ENCODE measurements around the gene PCDH1. TPM values are rescaled to one million over a fixed set of nuclear protein-coding genes. Genes with fewer than 3 reads are reported as not detected.
A peak's percentile ranks its signal among the peaks of the same experiment; 100 is the strongest.

The PCDH1 gene
- total and polyA plus RNA-seq, 12 donors = 3.7 to 16.8 (median 7.7) TPM

- TF ChIP-seq POLR2A (IDR thresholded peaks at IDR 0.05) (no peak), CTCF (IDR thresholded peaks at IDR 0.05) (peak; percentile 7 to 53 (median 40))
- 59 to 65% (median 61%) methylated on average over 7 to 9 of the region's 9 CpGs for WGBS, 4 donors
- Histone ChIP-seq H3K27ac (no peak overlapping the region), H3K4me3 (no peak overlapping the region), H3K9me3 (replicated peaks in 1 of 3) (no peaks in the 10 kb centered on the region), H3K36me3 (replicated peaks in 1 of 2) (no peaks in the 10 kb centered on the region), H3K27me3 (no peaks in the 10 kb centered on the region), H3K4me1 (replicated peaks in 1 of 2) (no peaks in the 10 kb centered on the region)
- peak in 6 of 7 donors; percentile 32 to 77 (median 46) for DNase-seq
- intact Hi-C loops (cut with DNase I) = loop anchor here in 1 of 2 donors (10.0 kb wide), 1 partner anchor 110 kb away; no protein-coding TSS in a partner anchor
Measured at GRCh38 chr5:141814064-141814964, 63.9 kb downstream of the PCDH1 start.

GRCh38 chr5:141812512-141812911 lies 65.7 kb downstream of the PCDH1 start:
- H3K4me1 ChIP-seq (replicated peaks in 1 of 2) = no peaks in the 10 kb centered on the region
- no peak overlapping the region for H3K27ac ChIP-seq
- TF ChIP-seq POLR2A (IDR thresholded peaks at IDR 0.05) = no peak
- no peak for TF ChIP-seq CTCF (IDR thresholded peaks at IDR 0.05)
- intact Hi-C loops (cut with DNase I) = loop anchor here in 1 of 2 donors (10.0 kb wide), 1 partner anchor 108 kb away; no protein-coding TSS in a partner anchor
- H3K36me3 ChIP-seq (replicated peaks in 1 of 2) = no peaks in the 10 kb centered on the region
- no peaks in the 10 kb centered on the region for H3K27me3 ChIP-seq
- H3K4me3 ChIP-seq = no peak overlapping the region
- no peaks in the 10 kb centered on the region for H3K9me3 ChIP-seq (replicated peaks in 1 of 3)
- no peak for DNase-seq
- WGBS, 4 donors = 56 to 72% (median 70%) methylated on average over 2 of the region's 2 CpGs

GRCh38 chr5:141811287-141812155 lies 66.7 kb downstream of the PCDH1 start:
- TF ChIP-seq CTCF (IDR thresholded peaks at IDR 0.05) = peak; percentile 14 to 49 (median 39)
- no peak for TF ChIP-seq POLR2A (IDR thresholded peaks at IDR 0.05)
- intact Hi-C loops (cut with DNase I) = loop anchor here in 1 of 2 donors (10.0 kb wide), 1 partner anchor 107 kb away; no protein-coding TSS in a partner anchor
- no peaks in the 10 kb centered on the region for H3K27me3 ChIP-seq
- peak overlapping the region in 1 of 5 donors; percentile 30 for H3K27ac ChIP-seq
- no peaks in the 10 kb centered on the region for H3K36me3 ChIP-seq (replicated peaks in 1 of 2)
- peak in 2 of 7 donors; percentile 14 to 81 for DNase-seq
- WGBS, 4 donors = 12 to 30% (median 18%) methylated on average over 15 to 29 of the region's 29 CpGs
- H3K4me3 ChIP-seq = no peak overlapping the region
- peaks cover 0 to 1% of the 10 kb centered on the region in 2 donors for H3K4me1 ChIP-seq (replicated peaks in 1 of 2)
- no peaks in the 10 kb centered on the region for H3K9me3 ChIP-seq (replicated peaks in 1 of 3)

DNA sequence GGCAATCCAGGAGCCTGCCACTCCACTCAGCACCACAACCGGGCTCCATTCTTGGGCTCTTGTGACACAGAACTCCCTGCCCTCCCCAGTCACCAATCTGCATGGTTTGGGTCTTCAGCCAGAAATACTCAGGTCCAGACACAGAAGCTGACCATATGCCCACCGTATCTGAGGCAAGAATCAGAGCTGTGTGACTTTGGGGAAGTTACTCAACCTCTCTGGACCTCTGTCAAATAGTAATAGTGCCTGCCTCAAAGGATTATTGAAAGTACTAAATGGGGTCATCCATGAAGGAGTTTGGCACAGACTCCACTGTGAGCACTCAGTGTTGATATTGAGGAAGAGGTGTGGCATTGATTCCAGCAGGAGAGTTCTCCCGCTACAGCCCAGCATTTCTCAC lies 67.5 kb downstream of the PCDH1 start:
- Histone ChIP-seq H3K36me3 (replicated peaks in 1 of 2) (no peaks in the 10 kb centered on the region), H3K27me3 (no peaks in the 10 kb centered on the region), H3K4me3 (no peak overlapping the region), H3K9me3 (replicated peaks in 1 of 3) (no peaks in the 10 kb centered on the region), H3K4me1 (replicated peaks in 1 of 2) (peaks cover 0 to 10% of the 10 kb centered on the region in 2 donors), H3K27ac (no peak overlapping the region)
- DNase-seq = no peak
- WGBS, 4 donors = 80 to 100% (median 80%) methylated on average over 1 to 3 of the region's 3 CpGs
- no peak for TF ChIP-seq POLR2A (IDR thresholded peaks at IDR 0.05)
- no peak for TF ChIP-seq CTCF (IDR thresholded peaks at IDR 0.05)
- intact Hi-C loops (cut with DNase I) = loop anchor here in 1 of 2 donors (10.0 kb wide), 1 partner anchor 106 kb away; no protein-coding TSS in a partner anchor
